Activated CD8-positive, alpha-beta T cell treated with anti-CD3 and anti-CD28 coated beads for 36 hours (primary cell): ENCODE measurements around the gene SLC25A42. TPM values are rescaled to one million over a fixed set of nuclear protein-coding genes. Genes with fewer than 3 reads are reported as not detected.

Experiments used
- ATAC-seq: fragments of 200-7000 bp; cut with Tn5 transposase; one replicate; pipeline ENCODE4 v1.10.0; 2021; ENCODE audit warnings: mild to moderate bottlenecking, moderate library complexity
- CTCF ChIA-PET: fragments of 350-600 bp; sonication (Branson Sonifier 250); formaldehyde crosslinking; loops from one replicate; lab custom pipeline; 2021; ENCODE audit warnings: antibody characterized with exemption; lab: Charles Lee
- POLR2A ChIA-PET: fragments of 350-600 bp; sonication (Branson Sonifier 250); formaldehyde crosslinking; loops from one replicate; lab custom pipeline; 2021; ENCODE audit warnings: antibody characterized with exemption; lab: Charles Lee
- DNase-seq: peaks from one replicate; pipeline ENCODE4 v3.0.0-alpha.2; 2020
- H3K27ac Mint-ChIP-seq: one replicate; pipeline ENCODE4 v1.8.0; 2021; ENCODE audit warnings: mild to moderate bottlenecking, mixed read lengths
- H3K27me3 Mint-ChIP-seq: one replicate; pipeline ENCODE4 v1.8.0; 2021; ENCODE audit warnings: mixed read lengths
- H3K36me3 Mint-ChIP-seq: one replicate; pipeline ENCODE4 v1.8.0; 2021; ENCODE audit warnings: low read depth, mixed read lengths
- H3K4me1 Mint-ChIP-seq: one replicate; pipeline ENCODE4 v1.8.0; 2021; ENCODE audit warnings: low read depth, mixed read lengths
- H3K4me3 Mint-ChIP-seq: one replicate; pipeline ENCODE4 v1.8.0; 2021; ENCODE audit warnings: mild to moderate bottlenecking, moderate library complexity, mixed read lengths
- H3K9me3 Mint-ChIP-seq: one replicate; pipeline ENCODE4 v1.8.0; 2021; ENCODE audit warnings: mixed read lengths
- CTCF ChIP-seq: fragments of 200-600 bp; IDR thresholded peaks from one replicate; pipeline ENCODE4 v1.8.0; 2022; ENCODE audit warnings: antibody characterized with exemption, mild to moderate bottlenecking
- intact Hi-C: fragments of 100-400 bp; cut with micrococcal nuclease; formaldehyde crosslinking; loops from one replicate; pipeline ENCODE4 v1.10.0; 2022
- total RNA-seq, 2 experiments: library from RNA; stranded (reverse); gene quantifications; one replicate each; pipeline ENCODE4 v1.2.3, GENCODE V29; 2021

The SLC25A42 gene
- total RNA-seq, 2 experiments from 2014 or later, result 10.9 to 11.1 TPM

GRCh38 chr19:19137556-19138108 is 73.8 kb downstream of the SLC25A42 start:
- H3K4me3 Mint-ChIP-seq, result peak overlapping the region; percentile 88
- no peaks in the 10 kb centered on the region for H3K27me3 Mint-ChIP-seq
- peaks cover 10% of the 10 kb centered on the region for H3K36me3 Mint-ChIP-seq
- intact Hi-C loops, result no loop called here
- ATAC-seq, result no peak
- H3K4me1 Mint-ChIP-seq, result peaks cover 29% of the 10 kb centered on the region
- POLR2A ChIA-PET, result no interaction called here
- peak overlapping the region; percentile 93 for H3K27ac Mint-ChIP-seq
- no peak for DNase-seq
- no peak for TF ChIP-seq CTCF
- peaks cover 5% of the 10 kb centered on the region for H3K9me3 Mint-ChIP-seq
- CTCF ChIA-PET, result interaction anchor here (0.6 kb wide), 3 partner anchors 8 to 170 kb away, joined by 3 read pairs; no protein-coding TSS in a partner anchor

GRCh38 chr19:19138109-19138981 is 74.6 kb downstream of the SLC25A42 start, which contains the start of gene TMEM161A:
TMEM161A (minus strand) TSS chr19:19138478; CDS start chr19:19138428, 50 bp downstream.
- no peak for TF ChIP-seq CTCF
- peaks cover 5% of the 10 kb centered on the region for H3K9me3 Mint-ChIP-seq

GRCh38 chr19:19139876-19140229 is 76.1 kb downstream of the SLC25A42 start:
- peaks cover 28% of the 10 kb centered on the region for H3K4me1 Mint-ChIP-seq
- TF ChIP-seq CTCF, result no peak
- no peaks in the 10 kb centered on the region for H3K36me3 Mint-ChIP-seq
- H3K27ac Mint-ChIP-seq, result no peak overlapping the region
- H3K27me3 Mint-ChIP-seq, result no peaks in the 10 kb centered on the region
- POLR2A ChIA-PET, result no interaction called here
- DNase-seq (no peak), ATAC-seq (no peak)
- intact Hi-C loops, result no loop called here
- H3K4me3 Mint-ChIP-seq, result no peak overlapping the region
- H3K9me3 Mint-ChIP-seq, result peaks cover 5% of the 10 kb centered on the region
- CTCF ChIA-PET, result interaction anchor here (0.8 to 1.8 kb wide), 5 partner anchors 12 to 101 kb away, joined by 3 to 11 read pairs (median 3); no protein-coding TSS in a partner anchor

More at GRCh38 chr19:19138109-19138981, 74.6 kb downstream of the SLC25A42 start, which contains the start of gene TMEM161A:
- Mint-ChIP-seq H3K27ac (peak within 1 kb of the TSS; percentile 93), H3K36me3 (peaks cover 3% of the 10 kb centered on the region), H3K4me1 (peaks cover 29% of the 10 kb centered on the region), H3K4me3 (peak within 1 kb of the TSS; percentile 88), H3K27me3 (no peaks in the 10 kb centered on the region)
- ChIA-PET CTCF (interaction anchor here (0.6 to 1.1 kb wide), 3 partner anchors 9 to 75 kb away, joined by 3 to 5 read pairs (median 4); partner anchors contain the start of gene SLC25A42), POLR2A (no interaction called here)
- intact Hi-C loops, result no loop called here
- ATAC-seq (peak; percentile 100), DNase-seq (peak; percentile 99)

- ATAC-seq (no peak), DNase-seq (no peak)
- peaks cover 5% of the 10 kb centered on the region for H3K9me3 Mint-ChIP-seq
- intact Hi-C loops, result no loop called here
- H3K27ac Mint-ChIP-seq, result no peak overlapping the region
- H3K27me3 Mint-ChIP-seq, result no peaks in the 10 kb centered on the region
- TF ChIP-seq CTCF, result no peak
- H3K36me3 Mint-ChIP-seq, result no peaks in the 10 kb centered on the region
- ChIA-PET POLR2A (interaction anchor here (0.7 to 1.0 kb wide), 2 partner anchors 11 to 34 kb away, joined by 3 read pairs; no protein-coding TSS in a partner anchor), CTCF (interaction anchor here (0.8 to 1.8 kb wide), 7 partner anchors 10 to 101 kb away, joined by 3 to 11 read pairs (median 3); no protein-coding TSS in a partner anchor)
- peaks cover 23% of the 10 kb centered on the region for H3K4me1 Mint-ChIP-seq
- no peak overlapping the region for H3K4me3 Mint-ChIP-seq
Measured at GRCh38 chr19:19140476-19140875, 76.7 kb downstream of the SLC25A42 start.
